K562 (cell line): Measurements from ENCODE around the gene ZNRF1. TPM values are rescaled to one million over a fixed set of nuclear protein-coding genes. Genes with fewer than 3 reads are reported as not detected.

Experiments used
- ATAC-seq: fragments of 200-7000 bp; cut with Tn5 transposase; 3 replicates; pipeline ENCODE4 v1.9.1; 2020; ENCODE audit warnings: moderate library complexity
- BruUV-seq: library from RNA; stranded (reverse); fragments of 400-500 nt; replicated peaks from 2 replicates; lab custom pipeline; 2021; lab: Mats Ljungman, UMichigan
- CTCF ChIA-PET: fragments of 300-600 bp; formaldehyde crosslinking; extraction: SDS; loops from one replicate; lab custom pipeline; 2021; ENCODE audit warnings: low intra/inter-chr PET ratio; lab: Yijun Ruan, JAX
- POLR2A ChIA-PET: fragments of 300-600, 350-650 bp; sonication (Branson Sonifier 250); formaldehyde crosslinking; extraction: SDS; loops from one replicate; lab custom pipeline; 2021; ENCODE audit warnings: antibody characterized with exemption, inconsistent platforms; lab: Yijun Ruan, JAX
- DNase-seq, 4 experiments: peaks; one replicate each; pipeline versions ENCODE4 v3.0.0 to v3.0.0-alpha.2; 2011 to 2018; ENCODE audit warnings: low spot score in 3 of 4, mixed read lengths in 3 of 4; ENCODE audit errors: extremely low read depth in 1 of 4
- FAIRE-seq: peaks from 2 replicates; lab custom pipeline; 2011; peaks lifted over from hg19 to GRCh38; lab: Jason Lieb, UNC
- H2AFZ ChIP-seq: 2 replicates; pipeline ENCODE4 v1.6.0; 2011; ENCODE audit warnings: low read depth, low read length, control low read depth, inconsistent platforms
- H3K27ac ChIP-seq: fragments of 200-600 bp; 3 replicates; pipeline ENCODE4 v1.8.0; 2011; ENCODE audit warnings: low read depth, mild to moderate bottlenecking, control low read depth, inconsistent platforms, low read length, moderate library complexity, mixed read lengths; ENCODE audit errors: extremely low read depth
- H3K27me3 ChIP-seq, 2 experiments: fragments of 300-600 bp in 1 of 2; 2 replicates in 1 of 2; 3 replicates in 1 of 2; pipeline versions ENCODE4 v1.6.0 to v1.8.0; 2011; ENCODE audit warnings: inconsistent platforms in 2 of 2, low read length in 2 of 2, mild to moderate bottlenecking in 1 of 2, mixed read lengths in 1 of 2, moderate library complexity in 1 of 2; ENCODE audit not compliant: control insufficient read depth in 2 of 2, insufficient read depth in 2 of 2
- H3K36me3 ChIP-seq: fragments of 300-600 bp; 3 replicates; pipeline ENCODE4 v1.8.0; 2011; ENCODE audit warnings: mild to moderate bottlenecking, low read length, inconsistent platforms; ENCODE audit not compliant: control insufficient read depth, insufficient read depth
- H3K4me1 ChIP-seq, 2 experiments: fragments of 200-600 bp in 1 of 2; replicated peaks in 1 of 2; 2 replicates in 1 of 2; 3 replicates in 1 of 2; pipeline versions ENCODE4 v1.5.1 to v1.8.0; 2011; ENCODE audit warnings: inconsistent platforms in 2 of 2, low read length in 2 of 2, mild to moderate bottlenecking in 1 of 2, mixed read lengths in 1 of 2, moderate library complexity in 1 of 2; ENCODE audit not compliant: control insufficient read depth in 2 of 2, insufficient read depth in 2 of 2
- H3K4me2 ChIP-seq: 2 replicates; pipeline ENCODE4 v1.6.1; 2011; ENCODE audit warnings: low read length, control low read depth, inconsistent platforms, mixed read lengths; ENCODE audit not compliant: insufficient read depth
- H3K4me3 ChIP-seq: fragments of 200-600 bp; sonication (generic), shearing (Covaris generic); 2 replicates; pipeline ENCODE4 v1.5.1; 2016; ENCODE audit warnings: control low read depth, inconsistent platforms
- H3K79me2 ChIP-seq: fragments of 200-600 bp; 3 replicates; pipeline ENCODE4 v1.8.0; 2011; ENCODE audit warnings: low read length, inconsistent platforms; ENCODE audit not compliant: control insufficient read depth, insufficient read depth
- H3K9ac ChIP-seq, 2 experiments: 2 replicates each; pipeline versions ENCODE4 v1.6.0 to v1.6.1; 2011; ENCODE audit warnings: low read depth in 2 of 2, low read length in 2 of 2, control low read depth in 1 of 2, inconsistent platforms in 1 of 2, mild to moderate bottlenecking in 1 of 2, mixed read lengths in 1 of 2; ENCODE audit not compliant: insufficient read depth in 1 of 2
- H3K9me1 ChIP-seq: one replicate; pipeline ENCODE4 v1.6.0; 2011; ENCODE audit warnings: inconsistent platforms, mild to moderate bottlenecking, low read length, moderate library complexity; ENCODE audit not compliant: control insufficient read depth, insufficient read depth
- H3K9me3 ChIP-seq: replicated peaks from 2 replicates; pipeline ENCODE4 v1.5.1; 2011; ENCODE audit warnings: low read depth, low read length, inconsistent platforms; ENCODE audit not compliant: control insufficient read depth, insufficient read depth
- H4K20me1 ChIP-seq: replicated peaks from 2 replicates; pipeline ENCODE4 v1.6.1; 2011; ENCODE audit warnings: low read length, inconsistent platforms, mixed read lengths; ENCODE audit not compliant: control insufficient read depth, insufficient read depth
- ADNP ChIP-seq: fragments of 200-800 bp; sonication (Bioruptor generic); IDR thresholded peaks from 2 replicates; pipeline ENCODE4 v1.6.1; 2016; ENCODE audit warnings: missing genetic modification characterization, missing compliant biosample characterization
- MTF1 ChIP-seq: fragments of 250-450 bp; sonication (Bioruptor Pico); IDR thresholded peaks from 2 replicates; pipeline ENCODE4 v1.9.0; 2021; ENCODE audit warnings: moderate library complexity, mild to moderate bottlenecking, inconsistent platforms, borderline replicate concordance
- RFX7 ChIP-seq: fragments of 250-450 bp; sonication (Bioruptor Pico); IDR thresholded peaks from 2 replicates; pipeline ENCODE4 v1.5.1; 2021; ENCODE audit warnings: mild to moderate bottlenecking
- SMAD1 ChIP-seq: fragments of 150-350 bp; IDR thresholded peaks from 2 replicates; pipeline ENCODE4 v1.6.1; 2014; ENCODE audit warnings: low read length, low read depth; ENCODE audit not compliant: partially characterized antibody
- WGBS: fragments of 100-300 bp; shearing (Covaris generic); methylation state at CpG from one replicate; pipeline ENCODE4 v1.1.6; 2016; ENCODE audit warnings: low coverage, mixed read lengths; ENCODE audit not compliant: insufficient coverage; ENCODE audit errors: missing lambda C conversion rate; 5-methylcytosine and 5-hydroxymethylcytosine counted together
- in situ Hi-C: fragments of 300-500 bp; cut with MboI; formaldehyde crosslinking; loops from 4 replicates; pipeline ENCODE4 v1.15.0; 2018; ENCODE audit warnings: inconsistent platforms, mixed read lengths
- intact Hi-C: fragments of 100-400 bp; cut with micrococcal nuclease; formaldehyde crosslinking; loops from 2 replicates; pipeline ENCODE4 v1.14.2; 2022
- polyA plus RNA-seq, 8 experiments: library from polyadenylated mRNA; depleted of rRNA in 4 of 8; stranded (reverse) in 5 of 8; unstranded in 3 of 8; fragments of >200 nt; fragmentation: Nextera tagmentation in 2 of 8; fragmentation: Illumina TruSeq in 1 of 8; extraction: Ambion mirVana in 2 of 8; extraction: Trizol in 1 of 8; gene quantifications; 2 replicates each; pipeline versions ENCODE4 v1.2.1 to v1.2.3, GENCODE V29; 2011 to 2014; ENCODE audit warnings: inconsistent platforms in 1 of 8, missing spikeins in 1 of 8
- total RNA-seq, 7 experiments: library from RNA; depleted of rRNA in 6 of 7; stranded (reverse); fragments of >200 nt in 6 of 7; fragmentation: Illumina TruSeq in 2 of 7; extraction: Trizol in 2 of 7; gene quantifications; 2 replicates each; pipeline versions ENCODE4 v1.2.1 to v1.2.3, GENCODE V29; 2011 to 2021; ENCODE audit warnings: low replicate concordance in 1 of 7
- TF ChIP-seq, protein P1 (sequence below), 2 experiments: fragments of 450-650 bp in 1 of 2; sonication (generic) in 1 of 2; formaldehyde crosslinking in 1 of 2; IDR thresholded peaks; 2 replicates each; pipeline versions ENCODE4 v1.7.1 to v1.9.0; 2016 to 2022; ENCODE audit warnings: inconsistent platforms in 1 of 2, mild to moderate bottlenecking in 1 of 2, missing genetic modification reagents in 1 of 2

Gene ZNRF1
- total and polyA plus RNA-seq, 9 of the 15 experiments (the other 6 are each of a cell fraction or from before 2014, with no cell fraction given) = 9.5 to 37.7 (median 20.0) TPM

DNA sequence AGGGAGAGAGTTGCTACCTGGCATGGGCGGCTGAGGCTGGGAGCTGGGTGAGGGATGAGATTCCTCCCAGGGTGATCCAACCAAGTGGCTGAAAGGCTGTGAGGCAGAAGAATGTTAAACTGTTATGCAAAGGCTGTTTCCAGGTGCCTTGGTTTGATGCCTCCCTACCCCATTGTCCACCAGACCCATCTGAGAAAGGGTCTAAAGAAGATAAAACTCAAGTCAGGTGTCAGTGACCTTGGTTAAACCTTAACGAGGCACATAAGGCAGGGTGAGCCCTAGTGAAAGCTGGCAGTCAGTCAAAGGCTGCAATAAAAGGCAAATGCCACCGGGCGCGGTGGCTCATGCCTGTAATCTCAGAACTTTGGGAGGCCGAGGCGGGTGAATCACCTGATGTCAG is 94.0 kb downstream of the ZNRF1 start (continued):
- TF ChIP-seq RFX7 (no peak), SMAD1 (no peak), MTF1 (CRISPR knock-in tag) (no peak)
- TF ChIP-seq, all 486 proteins: peak for 0

DNA sequence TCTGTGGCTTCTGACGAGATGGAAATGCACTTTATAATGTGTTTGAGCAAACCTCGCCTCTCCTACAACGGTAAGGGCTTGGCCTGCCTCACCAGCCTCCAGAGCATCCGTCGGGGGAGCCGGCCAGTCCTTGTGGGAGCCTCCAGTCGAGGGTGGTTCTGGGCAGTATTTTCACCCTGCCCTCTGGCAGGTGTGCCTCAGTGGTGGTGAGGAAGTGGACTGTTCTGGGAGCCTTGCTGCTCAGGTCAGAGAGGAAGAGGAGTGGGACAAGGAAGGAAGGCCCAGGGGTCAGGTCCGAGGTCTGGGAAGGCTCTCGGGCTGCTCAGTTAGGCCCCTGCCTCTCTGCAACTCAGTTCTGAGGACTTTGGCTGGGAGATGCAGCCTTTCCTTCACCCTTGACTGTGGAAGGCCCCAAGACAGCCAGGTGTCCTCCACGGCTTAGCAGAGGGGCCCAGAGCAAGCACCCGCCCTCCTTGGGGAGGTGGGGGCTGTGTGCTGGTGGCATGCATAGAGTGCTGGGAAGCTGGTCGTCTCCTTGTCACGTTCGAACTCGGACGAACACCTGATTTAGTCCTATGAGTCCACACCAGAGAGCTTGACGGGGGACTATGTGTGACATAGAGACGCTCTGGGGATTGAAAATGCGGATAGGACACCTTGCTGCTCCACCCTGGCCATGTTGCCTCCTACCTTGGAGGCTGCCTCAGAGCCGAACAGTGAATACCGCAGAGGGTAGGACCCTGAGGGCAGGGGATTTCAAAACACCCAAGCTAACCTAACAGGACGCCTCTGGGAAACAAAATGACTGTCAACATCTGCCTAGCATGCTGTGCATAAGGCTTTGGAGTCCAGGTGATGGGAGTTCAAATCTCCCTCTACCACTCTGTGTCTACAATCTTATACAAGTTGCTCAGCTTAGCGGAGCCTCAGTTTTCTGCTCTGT is 95.0 kb downstream of the ZNRF1 start:
- Histone ChIP-seq H3K4me1 (peaks cover 16 to 18% of the 10 kb centered on the region in 2 experiments), H3K4me3 (no peak overlapping the region), H3K27ac (no peak overlapping the region), H4K20me1 (no peaks in the 10 kb centered on the region; the same call in 1 of the 2 replicates), H3K79me2 (peaks cover 30% of the 10 kb centered on the region), H3K36me3 (peaks cover 24% of the 10 kb centered on the region; the same call in 2 of the 3 replicates), H3K9ac (peak overlapping the region in 1 of 2 experiments; percentile 24; a peak in 1 of 4 replicates), H3K9me3 (no peaks in the 10 kb centered on the region), H3K9me1 (no peaks in the 10 kb centered on the region), H3K27me3 (no peaks in the 10 kb centered on the region), H2AFZ (no peak overlapping the region), H3K4me2 (no peak overlapping the region)
- in situ Hi-C loops (no loop called here), intact Hi-C loops (no loop called here)
- WGBS = 87% methylated on average over 22 of the region's 23 CpGs
- ATAC-seq = no peak
- ChIA-PET POLR2A (interaction anchor here (0.9 kb wide), 1 partner anchor 92 kb away, joined by 4 read pairs; no protein-coding TSS in a partner anchor), CTCF (no interaction called here)
- DNase-seq = no peak
- no TSS peak for BruUV-seq
- FAIRE-seq = no peak
- TF ChIP-seq, protein P1, sequence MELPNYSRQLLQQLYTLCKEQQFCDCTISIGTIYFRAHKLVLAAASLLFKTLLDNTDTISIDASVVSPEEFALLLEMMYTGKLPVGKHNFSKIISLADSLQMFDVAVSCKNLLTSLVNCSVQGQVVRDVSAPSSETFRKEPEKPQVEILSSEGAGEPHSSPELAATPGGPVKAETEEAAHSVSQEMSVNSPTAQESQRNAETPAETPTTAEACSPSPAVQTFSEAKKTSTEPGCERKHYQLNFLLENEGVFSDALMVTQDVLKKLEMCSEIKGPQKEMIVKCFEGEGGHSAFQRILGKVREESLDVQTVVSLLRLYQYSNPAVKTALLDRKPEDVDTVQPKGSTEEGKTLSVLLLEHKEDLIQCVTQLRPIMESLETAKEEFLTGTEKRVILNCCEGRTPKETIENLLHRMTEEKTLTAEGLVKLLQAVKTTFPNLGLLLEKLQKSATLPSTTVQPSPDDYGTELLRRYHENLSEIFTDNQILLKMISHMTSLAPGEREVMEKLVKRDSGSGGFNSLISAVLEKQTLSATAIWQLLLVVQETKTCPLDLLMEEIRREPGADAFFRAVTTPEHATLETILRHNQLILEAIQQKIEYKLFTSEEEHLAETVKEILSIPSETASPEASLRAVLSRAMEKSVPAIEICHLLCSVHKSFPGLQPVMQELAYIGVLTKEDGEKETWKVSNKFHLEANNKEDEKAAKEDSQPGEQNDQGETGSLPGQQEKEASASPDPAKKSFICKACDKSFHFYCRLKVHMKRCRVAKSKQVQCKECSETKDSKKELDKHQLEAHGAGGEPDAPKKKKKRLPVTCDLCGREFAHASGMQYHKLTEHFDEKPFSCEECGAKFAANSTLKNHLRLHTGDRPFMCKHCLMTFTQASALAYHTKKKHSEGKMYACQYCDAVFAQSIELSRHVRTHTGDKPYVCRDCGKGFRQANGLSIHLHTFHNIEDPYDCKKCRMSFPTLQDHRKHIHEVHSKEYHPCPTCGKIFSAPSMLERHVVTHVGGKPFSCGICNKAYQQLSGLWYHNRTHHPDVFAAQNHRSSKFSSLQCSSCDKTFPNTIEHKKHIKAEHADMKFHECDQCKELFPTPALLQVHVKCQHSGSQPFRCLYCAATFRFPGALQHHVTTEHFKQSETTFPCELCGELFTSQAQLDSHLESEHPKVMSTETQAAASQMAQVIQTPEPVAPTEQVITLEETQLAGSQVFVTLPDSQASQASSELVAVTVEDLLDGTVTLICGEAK (IDR thresholded peaks at IDR 0.05) = no peak
- TF ChIP-seq, protein P1 (CRISPR knock-in tag; IDR thresholded peaks at IDR 0.05) = no peak
- no peak for TF ChIP-seq ADNP (tag)
